Superior temporal gyrus (tissue), 1 donor: ENCODE results near the gene C16orf89.

ENCODE experiments used
- DNase-seq: peaks from one replicate; pipeline ENCODE4 v3.0.0-alpha.2; 2016; ENCODE audit errors: extremely low spot score

C16orf89 gene

DNA sequence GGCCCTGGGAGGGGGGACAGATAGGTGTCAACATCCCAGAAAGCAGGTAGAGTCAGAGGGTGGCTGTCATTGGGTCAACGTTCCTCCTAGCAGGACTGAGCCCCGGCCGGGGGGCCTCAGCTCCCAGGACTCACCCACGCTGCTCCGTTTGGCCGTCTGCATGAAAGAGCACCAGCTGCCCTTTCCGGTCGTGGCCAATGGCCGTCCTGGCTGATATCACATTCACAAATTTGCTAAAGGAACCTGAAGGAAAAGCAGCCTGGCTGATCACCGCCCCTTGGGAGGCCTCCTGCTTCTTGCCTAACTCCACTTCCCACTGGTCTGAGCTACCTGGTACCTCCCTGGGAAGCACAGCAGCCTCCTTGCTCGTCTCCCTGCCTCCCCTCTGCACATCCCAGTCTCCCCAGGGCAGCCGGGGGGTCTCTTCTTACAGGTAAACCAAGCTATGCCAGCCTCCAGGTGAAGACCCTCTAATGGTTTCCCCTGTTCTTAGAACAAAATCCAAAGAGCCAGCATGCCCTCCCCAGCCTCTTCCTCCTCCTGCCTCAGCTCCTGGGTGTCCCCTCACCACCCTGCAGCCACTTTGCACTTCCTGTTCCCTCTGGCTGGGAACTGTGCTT lies 35.4 kb downstream of the C16orf89 start:
- DNase-seq, result no peak

DNA sequence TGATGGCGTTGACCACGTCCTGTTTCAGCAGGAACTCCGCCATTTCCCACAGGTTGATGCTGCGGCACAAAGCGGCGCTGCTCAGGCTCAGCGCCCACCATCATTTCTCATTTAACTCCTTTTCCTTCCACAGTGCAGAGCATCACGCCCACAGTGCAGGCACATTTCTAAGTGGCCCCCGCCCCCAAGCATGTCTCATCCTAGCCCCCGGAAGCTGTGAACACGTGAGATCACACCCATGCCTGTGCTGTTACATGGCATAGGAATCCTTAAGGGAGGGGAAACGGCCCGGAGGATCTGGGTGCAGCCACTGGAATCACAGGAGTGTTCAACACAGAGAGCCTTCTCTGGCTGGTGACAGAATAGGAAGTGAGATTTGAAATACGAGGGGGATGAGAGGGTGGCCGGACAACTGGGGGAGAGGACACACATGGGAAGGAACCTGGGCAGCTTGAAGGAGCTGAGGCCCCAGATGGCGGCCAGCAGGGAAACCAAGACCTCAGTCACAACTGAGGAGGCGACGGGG lies 36.7 kb downstream of the C16orf89 start:
- DNase-seq, result peak; percentile 50

DNA sequence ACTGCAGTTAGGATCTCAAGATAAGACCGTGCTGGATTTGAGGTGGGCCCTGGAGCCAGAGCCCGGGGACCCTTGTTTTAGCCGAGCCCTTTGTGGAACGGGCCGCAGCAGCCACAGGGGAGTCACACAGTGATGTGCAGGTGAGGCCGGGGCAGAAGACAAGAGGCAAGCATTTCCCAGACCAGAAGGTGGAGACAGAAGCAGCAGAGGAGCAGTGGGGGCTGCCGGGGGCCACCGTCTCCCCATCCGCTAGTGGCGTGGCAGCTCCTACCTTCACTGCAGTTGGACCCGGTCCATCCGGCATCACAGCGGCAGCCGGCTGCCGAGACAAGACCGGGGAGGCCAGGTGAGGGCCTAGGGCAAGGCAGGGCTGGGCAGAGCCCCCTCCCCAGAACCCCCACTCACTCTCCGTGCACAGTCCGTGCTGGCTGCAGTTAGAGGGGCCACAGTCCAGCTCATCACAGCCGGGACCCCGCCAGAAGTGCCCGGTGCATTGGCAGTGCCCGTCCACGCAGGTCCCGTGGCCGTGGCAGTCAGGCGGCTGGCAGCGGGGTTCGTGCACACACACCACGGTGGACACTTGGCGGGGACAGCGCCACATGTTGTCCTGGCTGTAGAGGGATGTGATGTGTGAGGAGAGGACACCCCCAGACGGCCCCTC lies 38.1 kb downstream of the C16orf89 start:
- DNase-seq, result no peak

DNA sequence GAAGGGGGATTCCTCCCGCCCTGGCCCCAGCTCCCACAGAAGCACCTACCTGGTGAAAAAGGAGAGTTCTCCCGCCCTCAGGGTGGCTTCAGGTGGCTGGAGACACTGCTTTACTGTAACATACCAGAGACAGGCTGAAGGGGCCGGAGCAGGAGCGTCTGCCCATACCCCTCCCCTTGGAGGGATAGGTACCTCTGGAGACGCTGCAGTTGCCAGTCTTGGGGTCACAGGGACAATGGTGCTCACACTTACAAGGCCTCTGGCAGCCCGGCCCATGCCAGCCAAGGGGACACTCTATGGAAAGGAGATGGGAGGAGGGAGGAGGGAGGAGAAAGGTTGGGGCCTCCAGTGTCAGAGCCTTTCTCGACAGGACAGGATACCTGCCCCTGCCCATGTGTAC lies 38.7 kb downstream of the C16orf89 start:
- DNase-seq, result no peak

DNA sequence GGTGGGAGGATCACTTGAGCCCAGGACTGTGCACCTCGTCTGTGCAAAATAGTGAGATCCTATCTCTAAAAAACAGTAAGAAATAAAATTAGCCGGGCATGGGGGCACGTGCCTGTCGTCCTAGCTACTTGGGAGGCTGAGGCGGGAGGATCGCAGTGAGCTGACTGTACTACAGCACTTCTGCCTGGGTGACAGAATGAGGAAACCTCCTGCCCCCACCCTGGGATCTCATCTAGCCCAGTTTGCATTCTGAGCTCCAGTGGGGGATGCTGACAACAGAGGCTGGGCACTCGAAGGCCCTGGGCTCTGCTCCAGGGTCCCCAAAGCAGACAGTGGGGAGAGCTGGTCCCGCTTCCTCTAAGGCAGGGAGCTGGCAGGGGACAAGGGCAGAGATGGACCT lies 39.1 kb downstream of the C16orf89 start:
- no peak for DNase-seq

DNA sequence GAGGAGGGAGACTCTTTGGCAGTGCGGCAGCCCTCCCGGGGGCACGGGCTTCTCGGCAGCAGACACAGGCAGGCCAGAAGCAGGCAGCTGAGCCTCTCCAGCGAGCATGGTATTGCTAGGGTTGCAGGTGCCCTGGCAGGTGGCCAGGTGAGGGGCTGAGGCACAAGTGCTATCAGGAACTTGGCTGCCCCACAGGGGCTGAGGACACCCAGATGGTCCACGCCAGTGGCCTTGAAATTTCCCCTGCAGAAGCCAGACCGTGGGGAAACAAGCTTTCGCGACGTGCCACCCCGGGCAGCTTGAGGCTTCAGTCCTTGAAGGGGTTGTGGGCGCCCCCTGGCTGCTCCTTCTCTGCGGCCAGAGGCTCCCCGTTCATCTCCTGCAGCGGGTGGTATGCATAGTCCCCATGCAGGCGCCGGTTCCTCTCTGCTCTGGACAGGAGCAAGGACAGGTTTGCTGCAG lies 40.6 kb downstream of the C16orf89 start:
- peak; percentile 87 for DNase-seq

DNA sequence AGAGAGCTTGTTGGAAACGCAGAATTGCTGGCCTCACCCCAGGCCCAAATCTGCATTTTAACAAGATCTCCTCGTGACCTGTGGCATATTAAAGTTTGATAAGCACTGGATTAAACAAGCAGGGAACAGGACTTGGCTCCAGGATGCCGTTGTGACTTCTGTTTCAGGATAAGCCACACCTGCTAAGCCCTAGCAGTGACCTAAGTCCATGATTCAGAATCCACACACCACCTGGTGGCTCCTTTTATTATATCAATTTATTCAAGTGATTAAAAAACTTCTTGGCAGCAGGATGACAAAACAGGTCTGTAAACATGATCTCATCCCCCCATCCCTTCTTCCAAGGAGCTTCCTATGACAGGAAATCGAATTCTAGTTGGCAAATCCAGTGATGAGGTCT lies 41.1 kb downstream of the C16orf89 start:
- DNase-seq, result peak; percentile 49

DNA sequence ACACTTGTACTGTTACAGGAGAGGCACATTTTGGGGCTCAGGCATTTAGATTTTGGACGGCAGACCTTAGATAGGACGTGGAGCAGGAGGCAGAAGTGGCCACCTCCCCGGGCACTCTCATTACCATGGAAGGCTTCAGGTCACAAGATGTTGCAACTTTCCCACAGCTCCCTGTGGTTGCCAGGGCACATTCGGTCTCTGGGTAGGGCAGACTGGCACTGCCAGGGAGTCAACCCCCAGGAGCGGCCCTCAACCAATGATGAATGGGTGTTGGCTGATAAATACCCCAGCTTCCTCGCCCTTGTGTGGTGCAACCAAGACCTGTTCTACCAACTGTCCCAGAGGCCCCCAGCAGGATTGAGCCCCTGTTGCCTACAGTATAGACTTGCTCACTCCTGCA lies 43.2 kb downstream of the C16orf89 start:
- no peak for DNase-seq

DNA sequence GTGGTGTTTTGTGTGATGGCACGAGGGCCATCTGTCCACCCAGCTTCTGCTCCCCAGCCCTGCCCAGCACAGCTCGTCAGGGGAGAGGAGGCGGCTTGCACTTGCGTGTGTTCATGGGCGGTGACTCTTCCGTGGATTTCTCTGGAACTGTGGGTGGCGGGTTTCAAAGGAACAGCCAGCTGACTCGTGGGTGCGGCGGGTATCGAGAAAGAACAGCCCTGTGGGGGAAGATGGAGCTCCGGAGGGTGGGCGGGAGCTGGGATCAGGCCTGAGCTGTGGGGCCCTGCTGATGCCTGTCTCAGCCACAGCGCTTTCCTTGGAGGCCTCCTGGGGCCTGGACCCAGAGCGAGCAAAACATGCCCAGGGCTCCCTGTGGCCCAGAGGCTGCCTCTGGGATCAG lies 45.2 kb downstream of the C16orf89 start:
- peak; percentile 59 for DNase-seq

DNA sequence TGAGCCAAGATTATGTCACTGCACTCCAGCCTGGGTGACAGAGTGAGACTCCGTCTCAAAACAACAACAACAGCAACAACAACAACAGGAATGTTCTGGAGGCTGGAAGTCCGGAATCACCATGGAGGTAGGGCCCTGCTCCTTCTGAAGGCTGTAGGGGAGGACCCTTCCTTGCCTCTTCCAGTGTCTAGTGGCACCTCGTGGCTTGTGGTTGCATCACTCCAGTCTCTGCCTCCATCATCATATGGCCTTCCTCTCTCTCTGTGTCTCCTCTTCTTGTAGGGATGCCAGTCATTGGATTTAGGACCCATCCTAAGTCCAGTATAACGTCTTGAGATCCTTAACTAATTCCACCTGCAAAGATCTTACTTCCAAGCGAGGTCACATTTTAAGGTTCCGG lies 46.0 kb downstream of the C16orf89 start:
- peak; percentile 45 for DNase-seq

DNA sequence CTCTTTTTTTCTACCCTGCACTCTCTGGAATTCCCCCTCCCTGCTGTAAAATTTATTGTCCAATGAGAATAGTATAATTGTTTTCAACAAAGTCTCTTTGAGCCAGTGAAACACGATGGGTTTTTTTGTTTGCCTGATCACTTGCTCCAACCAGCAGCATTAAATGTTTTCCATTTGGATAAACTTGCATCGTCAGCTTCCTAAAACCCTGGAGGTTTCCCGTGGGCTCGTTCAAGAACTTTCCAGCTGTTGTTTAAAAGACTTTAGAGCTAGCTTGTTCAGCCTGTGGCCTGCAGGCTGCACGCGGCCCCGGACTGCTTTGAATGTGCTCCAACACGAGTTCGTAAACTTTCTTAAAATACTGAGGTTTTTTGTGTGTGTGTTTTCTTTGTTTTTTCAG lies 47.0 kb downstream of the C16orf89 start:
- DNase-seq, result peak; percentile 85

DNA sequence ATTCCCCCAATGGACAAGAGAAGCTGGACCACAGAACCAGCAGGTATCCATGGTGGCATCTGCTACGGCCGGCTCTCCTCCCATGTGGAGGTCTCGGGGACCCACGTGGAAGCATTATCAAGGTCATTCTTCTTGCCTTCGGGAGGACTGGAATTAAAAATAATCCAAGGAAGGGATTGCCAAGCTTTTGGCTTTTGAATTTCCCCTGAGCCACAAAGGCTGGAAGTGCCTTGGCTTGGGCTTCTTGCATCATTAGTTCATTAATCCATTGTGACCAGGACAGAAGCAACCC lies 48.1 kb downstream of the C16orf89 start:
- DNase-seq, result no peak

DNA sequence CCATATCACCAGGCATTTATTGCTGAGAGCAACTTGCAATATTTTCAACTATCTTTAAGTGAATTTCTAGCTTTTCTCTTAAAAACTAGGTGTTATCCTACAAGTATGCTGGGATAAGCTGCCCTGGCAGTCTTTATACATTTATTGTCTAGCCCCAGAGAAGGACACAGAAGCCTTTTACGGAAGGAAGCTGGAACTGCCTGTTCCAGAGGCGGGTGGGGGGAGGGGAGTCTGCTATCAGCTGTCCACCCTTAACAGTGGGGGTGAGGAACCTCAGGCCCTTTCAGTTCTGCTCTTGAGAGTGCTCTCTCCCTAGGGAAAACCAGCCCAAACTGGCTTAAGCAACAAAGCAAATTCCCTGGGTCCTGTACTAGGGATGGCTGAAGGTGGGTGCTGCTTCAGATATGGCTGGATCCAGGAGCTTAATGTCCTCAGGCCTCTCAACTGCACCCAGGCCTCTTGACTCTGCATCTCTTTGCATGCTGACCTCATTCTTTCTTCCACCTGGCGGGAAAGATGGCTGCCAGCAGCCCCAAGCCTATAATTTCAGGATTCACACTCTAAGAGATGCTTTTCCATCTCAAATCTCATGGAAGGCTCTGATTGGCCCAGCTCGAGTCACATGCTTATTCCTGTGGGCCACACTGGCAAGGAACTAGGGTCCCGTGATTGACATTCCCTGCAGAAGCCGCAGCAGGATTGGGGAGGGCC lies 48.6 kb downstream of the C16orf89 start:
- peak; percentile 54 for DNase-seq

DNA sequence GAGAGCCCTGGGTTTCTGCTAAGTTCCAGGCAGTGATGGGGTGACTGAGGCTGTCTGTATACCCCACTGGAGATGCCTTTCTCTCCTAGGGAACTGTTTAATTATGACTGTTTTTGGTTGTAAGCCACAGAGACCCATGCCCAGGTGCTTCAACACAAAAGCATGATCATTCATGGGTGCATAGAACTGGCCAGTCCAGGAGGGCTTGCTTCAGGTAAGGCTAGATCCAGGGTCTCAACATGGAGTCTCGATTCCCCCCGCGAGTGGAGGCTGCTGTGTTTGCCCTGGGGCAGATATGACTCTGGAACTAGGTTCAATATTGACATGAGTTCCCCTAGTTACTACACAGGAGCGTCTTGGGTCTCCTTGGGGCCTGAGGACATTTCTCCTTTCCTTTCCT lies 49.9 kb downstream of the C16orf89 start:
- no peak for DNase-seq

DNA sequence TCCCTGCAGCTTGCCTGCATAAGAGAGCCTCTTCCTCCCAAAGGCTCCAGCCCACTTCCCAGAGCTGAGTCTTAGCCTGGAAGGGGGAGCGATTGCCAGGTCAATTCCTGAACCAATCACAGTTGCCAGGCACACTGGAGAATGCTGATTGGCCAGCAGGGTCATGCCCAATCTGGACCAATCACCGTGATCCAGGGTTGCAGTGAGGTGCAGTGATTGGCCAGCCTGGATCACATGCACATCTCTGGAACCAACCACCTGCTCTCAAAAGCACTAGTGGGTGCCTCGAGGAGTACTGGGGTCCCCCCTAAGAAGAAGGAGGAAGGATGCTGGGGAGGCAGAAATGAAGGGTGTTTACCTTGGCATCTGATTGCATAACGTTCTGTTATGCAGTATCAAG lies 50.4 kb downstream of the C16orf89 start:
- no peak for DNase-seq

DNA sequence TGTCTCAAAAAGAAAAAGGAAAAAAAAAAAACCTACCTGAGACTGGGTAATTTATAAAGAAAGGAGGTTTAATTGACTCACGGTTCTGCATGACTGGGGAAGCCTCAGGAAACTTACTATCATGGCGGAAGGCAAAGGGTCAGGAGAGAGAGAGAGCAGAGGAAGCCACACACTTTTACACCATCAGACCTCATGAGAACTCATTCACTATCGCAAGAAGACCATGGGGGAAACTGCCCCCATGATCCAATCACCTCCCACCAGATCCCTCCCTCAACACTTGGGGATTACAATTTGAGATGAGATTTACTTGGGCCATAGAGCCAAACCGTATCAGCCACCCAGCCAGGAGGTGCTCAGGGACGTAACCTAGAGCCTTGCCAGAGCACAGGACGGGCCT lies 52.9 kb downstream of the C16orf89 start:
- DNase-seq, result no peak

DNA sequence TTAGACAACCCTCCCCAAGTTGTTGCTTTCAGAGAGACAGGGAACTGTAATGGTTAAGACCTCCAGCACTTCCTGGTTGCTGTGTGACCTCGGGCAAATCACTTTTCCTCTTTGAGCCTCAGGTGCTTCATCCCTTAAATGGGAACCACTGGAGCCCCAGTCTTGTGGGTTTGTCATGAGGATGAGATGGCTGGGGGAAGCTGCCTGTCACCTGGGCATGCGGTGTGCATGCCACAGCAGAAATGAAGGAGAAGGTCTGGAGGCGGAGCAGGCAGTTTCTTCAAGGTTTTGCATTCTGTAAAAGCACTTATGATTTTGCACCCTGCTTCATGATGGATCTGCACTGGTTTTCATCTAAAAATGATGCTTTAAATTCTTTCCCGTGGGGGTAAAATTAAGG lies 54.1 kb downstream of the C16orf89 start:
- DNase-seq, result no peak

DNA sequence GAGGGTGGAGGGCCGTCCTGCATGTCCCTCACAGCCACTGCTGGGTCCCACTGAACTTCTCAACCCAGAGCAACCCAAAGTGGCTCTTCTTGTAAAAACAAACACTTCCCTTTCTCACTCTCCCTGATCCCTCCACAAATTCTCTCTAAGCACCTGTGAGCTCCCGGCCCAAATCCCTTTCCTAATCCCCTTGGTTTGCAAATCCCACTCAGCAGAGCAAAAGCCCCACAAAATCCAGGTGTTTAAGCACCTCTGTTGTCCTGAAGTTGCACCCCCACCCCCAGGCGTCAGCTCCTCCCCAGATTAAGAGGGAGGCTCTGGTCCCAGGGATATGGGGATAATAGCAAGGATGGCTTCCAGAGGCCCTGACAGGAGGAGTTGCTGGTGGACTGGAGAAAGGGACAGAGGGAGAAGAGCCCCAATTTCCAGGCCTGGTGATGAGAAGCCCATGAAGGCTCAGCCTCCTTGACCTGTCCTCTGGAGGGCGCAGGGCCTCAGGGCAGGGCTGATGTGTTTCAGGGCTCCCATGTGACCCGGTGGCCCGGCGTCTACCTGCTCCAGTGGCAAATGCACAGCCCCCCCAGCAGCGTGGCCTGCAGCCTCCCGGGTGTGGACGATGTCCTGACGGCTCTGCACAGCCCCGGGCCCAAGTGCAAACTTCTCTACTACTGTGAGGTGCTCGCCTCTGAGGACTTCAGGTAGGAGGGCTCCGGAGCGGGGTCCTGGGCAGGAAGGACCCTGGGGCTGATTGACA lies 55.0 kb downstream of the C16orf89 start:
- DNase-seq, result no peak

DNA sequence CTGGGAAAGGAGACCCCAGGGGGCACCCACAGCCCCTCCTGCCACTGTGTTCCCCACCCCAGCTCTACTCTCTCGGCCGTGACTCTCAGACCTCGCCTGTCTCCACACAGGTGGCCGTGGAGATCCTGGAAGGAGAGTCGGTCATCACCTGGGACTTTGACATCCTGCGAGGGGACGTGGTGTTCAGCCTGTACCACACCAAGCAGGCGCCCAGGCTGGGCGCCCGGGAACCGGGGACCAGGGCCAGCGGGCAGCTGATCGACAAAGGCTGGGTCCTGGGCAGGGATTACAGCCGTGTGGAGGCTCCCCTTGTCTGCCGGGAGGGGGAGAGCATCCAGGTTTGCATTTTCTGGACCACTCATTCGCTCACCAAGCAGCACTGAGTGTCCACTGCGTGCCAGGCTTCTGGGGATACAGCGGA lies 57.4 kb downstream of the C16orf89 start:
- DNase-seq, result no peak

DNA sequence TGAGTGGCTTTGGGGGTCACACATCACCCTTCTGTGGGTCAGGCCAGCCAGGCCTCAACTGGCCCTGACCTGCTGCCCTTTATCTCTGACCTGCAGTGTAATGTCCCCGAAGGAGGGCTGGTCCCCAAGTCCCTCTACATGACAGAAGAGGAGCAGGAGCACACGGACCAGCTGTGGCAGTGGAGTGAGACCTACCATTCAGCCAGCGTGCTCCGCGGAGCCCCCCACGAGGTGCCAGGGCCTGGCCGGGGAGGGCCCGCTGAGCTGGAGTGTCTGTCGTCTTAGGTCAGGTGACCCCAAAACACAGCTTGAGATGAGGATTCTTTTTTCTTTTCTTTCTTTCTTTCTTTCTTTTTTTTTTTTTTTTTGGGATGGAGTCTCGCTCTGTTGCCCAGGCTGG lies 58.5 kb downstream of the C16orf89 start:
- DNase-seq, result no peak

DNA sequence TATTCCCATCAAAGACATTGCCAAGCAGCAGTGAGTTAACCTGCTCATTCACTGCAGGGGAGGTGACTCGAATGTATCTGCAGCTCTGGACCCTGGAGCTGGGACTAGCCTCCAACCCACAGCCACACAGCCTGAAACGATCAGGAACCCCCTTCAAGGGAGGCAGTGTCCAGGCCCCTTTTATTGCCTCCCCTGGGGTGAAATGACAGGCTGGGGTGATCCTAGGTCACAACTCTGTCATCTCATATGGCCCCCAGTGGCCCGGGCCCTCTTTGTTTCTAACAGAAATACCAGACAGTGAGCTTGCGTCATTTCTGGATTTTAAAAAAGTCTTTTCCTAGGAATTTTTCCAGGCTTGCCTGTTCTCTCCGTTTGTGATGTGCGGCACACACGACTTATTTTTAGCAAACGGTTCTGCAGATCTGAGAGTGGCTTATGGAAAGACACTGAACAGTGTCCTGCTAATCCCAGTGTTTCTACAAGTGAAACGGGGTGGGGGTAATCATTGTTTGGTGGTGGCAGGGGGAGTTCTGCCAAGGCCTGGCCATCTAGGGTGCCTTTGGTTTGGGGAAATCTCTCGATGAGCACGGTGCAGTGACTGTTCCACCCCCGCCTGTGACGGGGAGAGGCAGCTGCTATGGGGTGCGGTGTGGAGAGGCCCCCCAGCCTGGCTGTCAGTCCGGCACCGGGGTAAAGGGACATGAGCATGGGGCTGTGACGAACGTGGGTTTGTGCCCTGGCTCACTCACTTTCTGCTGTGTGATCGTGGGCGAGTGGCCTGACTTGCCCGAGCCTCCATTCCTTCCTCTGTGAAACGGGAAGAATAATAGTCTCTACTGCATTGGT lies 59.2 kb downstream of the C16orf89 start:
- peak; percentile 76 for DNase-seq
